Brain microvascular endothelial cell (primary cell): Measurements from ENCODE around the gene CELF2.
A peak's percentile ranks its signal among the peaks of the same experiment; 100 is the strongest.

Source experiments
- DNase-seq: peaks from one replicate; pipeline ENCODE4 v3.0.0-alpha.2; 2020
- H3K27ac ChIP-seq: fragments of 250-450 bp; sonication (Bioruptor Pico); 2 replicates; pipeline ENCODE4 v1.5.1; 2020; ENCODE audit warnings: mild to moderate bottlenecking, moderate library complexity
- H3K27me3 ChIP-seq: fragments of 250-450 bp; sonication (Bioruptor Pico); replicated peaks from 2 replicates; pipeline ENCODE4 v1.5.1; 2020; ENCODE audit warnings: mild to moderate bottlenecking
- H3K36me3 ChIP-seq: fragments of 250-450 bp; sonication (Bioruptor Pico); replicated peaks from 2 replicates; pipeline ENCODE4 v1.5.1; 2020; ENCODE audit warnings: mild to moderate bottlenecking
- H3K4me3 ChIP-seq: 2 replicates; pipeline ENCODE4 v1.5.1; 2011; ENCODE audit warnings: low read depth, mild to moderate bottlenecking, control low read depth, low read length, moderate library complexity
- in situ Hi-C: cut with HindIII; loops from 2 replicates; pipeline ENCODE4 v1.10.0; 2017; ENCODE audit warnings: low sequenced_read_pairs, low pct_ligation_motif_present
- TF ChIP-seq, protein P1 (sequence below): IDR thresholded peaks from 2 replicates; pipeline ENCODE4 v1.5.1; 2011; ENCODE audit warnings: low read depth, mild to moderate bottlenecking, moderate library complexity, low read length, control low read depth, inconsistent platforms; ENCODE audit errors: missing control alignments

CELF2 gene

GRCh38 chr10:11042357-11042756, 24.7 kb downstream of the CELF2 start:
- H3K27ac ChIP-seq, result no peak overlapping the region
- peak; percentile 53 for DNase-seq
- in situ Hi-C loops, result no loop called here
- no peak overlapping the region for H3K4me3 ChIP-seq
- no peaks in the 10 kb centered on the region for H3K36me3 ChIP-seq
- TF ChIP-seq, protein P1, sequence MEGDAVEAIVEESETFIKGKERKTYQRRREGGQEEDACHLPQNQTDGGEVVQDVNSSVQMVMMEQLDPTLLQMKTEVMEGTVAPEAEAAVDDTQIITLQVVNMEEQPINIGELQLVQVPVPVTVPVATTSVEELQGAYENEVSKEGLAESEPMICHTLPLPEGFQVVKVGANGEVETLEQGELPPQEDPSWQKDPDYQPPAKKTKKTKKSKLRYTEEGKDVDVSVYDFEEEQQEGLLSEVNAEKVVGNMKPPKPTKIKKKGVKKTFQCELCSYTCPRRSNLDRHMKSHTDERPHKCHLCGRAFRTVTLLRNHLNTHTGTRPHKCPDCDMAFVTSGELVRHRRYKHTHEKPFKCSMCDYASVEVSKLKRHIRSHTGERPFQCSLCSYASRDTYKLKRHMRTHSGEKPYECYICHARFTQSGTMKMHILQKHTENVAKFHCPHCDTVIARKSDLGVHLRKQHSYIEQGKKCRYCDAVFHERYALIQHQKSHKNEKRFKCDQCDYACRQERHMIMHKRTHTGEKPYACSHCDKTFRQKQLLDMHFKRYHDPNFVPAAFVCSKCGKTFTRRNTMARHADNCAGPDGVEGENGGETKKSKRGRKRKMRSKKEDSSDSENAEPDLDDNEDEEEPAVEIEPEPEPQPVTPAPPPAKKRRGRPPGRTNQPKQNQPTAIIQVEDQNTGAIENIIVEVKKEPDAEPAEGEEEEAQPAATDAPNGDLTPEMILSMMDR, result no peak
- no peaks in the 10 kb centered on the region for H3K27me3 ChIP-seq

DNA sequence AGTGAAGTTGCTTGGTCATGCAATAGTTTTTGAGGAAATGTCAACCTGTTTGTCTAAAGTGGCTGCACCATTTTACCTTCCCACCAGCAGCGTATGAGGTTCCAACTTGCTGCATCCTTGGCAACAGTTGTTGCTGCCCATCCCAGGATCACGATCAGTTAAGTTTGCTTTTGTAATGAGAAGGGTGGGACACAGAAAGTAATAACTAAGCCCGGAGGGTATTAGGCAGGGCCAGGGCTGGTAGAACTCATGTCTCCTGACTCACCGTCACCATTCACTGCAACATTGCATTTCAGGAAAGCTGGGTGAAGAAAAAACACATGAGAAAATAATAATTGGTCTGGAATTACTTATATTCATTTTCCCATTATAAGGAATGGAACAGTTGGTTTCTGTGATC, 25.4 kb downstream of the CELF2 start:
- TF ChIP-seq, protein P1, result no peak
- in situ Hi-C loops, result no loop called here
- H3K36me3 ChIP-seq, result no peaks in the 10 kb centered on the region
- no peak overlapping the region for H3K4me3 ChIP-seq
- H3K27me3 ChIP-seq, result no peaks in the 10 kb centered on the region
- no peak for DNase-seq
- no peak overlapping the region for H3K27ac ChIP-seq

DNA sequence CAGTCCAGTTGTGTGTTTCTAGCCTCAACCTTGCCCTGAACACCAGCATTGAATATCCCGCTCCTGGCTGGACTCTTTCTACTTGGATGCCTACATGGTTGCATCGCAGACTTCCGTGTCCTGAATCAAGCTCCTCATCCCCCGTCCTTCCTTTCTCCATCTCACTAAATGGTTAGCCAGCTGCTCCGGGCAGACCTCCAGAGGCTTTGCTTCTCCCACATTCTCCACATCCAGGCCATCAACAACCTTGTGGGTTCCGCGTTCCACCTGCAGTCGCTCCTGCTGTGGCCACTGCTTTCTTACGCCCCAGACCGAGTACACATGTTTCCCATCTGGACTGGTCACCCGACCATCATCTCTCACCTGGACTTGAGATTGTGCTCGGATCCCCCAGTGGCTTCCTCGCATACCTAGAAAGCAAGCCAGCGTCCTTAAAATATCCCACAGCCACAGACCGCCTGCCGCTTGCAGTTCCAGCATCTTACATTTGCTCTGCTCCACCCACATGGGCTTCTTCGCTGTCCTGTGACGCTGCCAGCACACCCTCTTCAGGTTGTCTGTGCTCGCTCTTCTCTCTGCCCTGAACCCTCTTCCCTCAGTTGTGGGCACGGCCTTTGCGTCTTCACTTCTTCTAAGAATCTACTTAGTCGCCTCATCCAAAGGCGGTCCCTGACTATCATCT, 25.9 kb downstream of the CELF2 start:
- no peak for DNase-seq
- Histone ChIP-seq H3K36me3 (no peaks in the 10 kb centered on the region), H3K27me3 (no peaks in the 10 kb centered on the region), H3K4me3 (no peak overlapping the region), H3K27ac (no peak overlapping the region)
- in situ Hi-C loops, result no loop called here
- TF ChIP-seq, protein P1, result no peak

DNA sequence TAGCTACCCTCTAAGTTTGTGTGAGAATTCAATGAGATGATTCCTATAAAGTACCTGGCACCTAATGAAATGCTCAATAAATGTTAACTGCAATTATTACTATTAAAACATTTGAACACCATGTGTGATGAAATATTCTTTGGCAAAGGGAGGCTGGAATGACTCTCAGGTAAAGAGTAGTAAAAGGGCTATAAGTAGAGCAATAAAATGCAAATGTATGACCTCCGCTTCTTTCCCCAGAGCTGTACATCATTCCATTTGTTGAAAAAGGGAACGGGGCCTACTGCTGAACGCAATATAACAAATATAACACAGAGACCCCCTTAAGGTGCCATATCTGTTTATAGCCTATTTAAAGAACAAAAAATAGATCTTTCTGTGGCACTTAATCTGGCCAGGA, 27.8 kb downstream of the CELF2 start:
- no peak for DNase-seq
- no peak overlapping the region for H3K27ac ChIP-seq
- H3K27me3 ChIP-seq, result no peaks in the 10 kb centered on the region
- no peak overlapping the region for H3K4me3 ChIP-seq
- H3K36me3 ChIP-seq, result no peaks in the 10 kb centered on the region
- TF ChIP-seq, protein P1, result no peak
- in situ Hi-C loops, result no loop called here

GRCh38 chr10:11045995-11046775, 28.5 kb downstream of the CELF2 start:
- Histone ChIP-seq H3K27ac (no peak overlapping the region), H3K36me3 (no peaks in the 10 kb centered on the region), H3K27me3 (no peaks in the 10 kb centered on the region), H3K4me3 (no peak overlapping the region)
- TF ChIP-seq, protein P1, result no peak
- no peak for DNase-seq
- in situ Hi-C loops, result no loop called here

- DNase-seq, result no peak
- H3K27ac ChIP-seq, result no peak overlapping the region
- in situ Hi-C loops, result no loop called here
- H3K4me3 ChIP-seq, result no peak overlapping the region
- TF ChIP-seq, protein P1, result no peak
- H3K36me3 ChIP-seq, result no peaks in the 10 kb centered on the region
- no peaks in the 10 kb centered on the region for H3K27me3 ChIP-seq
Measured at GRCh38 chr10:11046776-11047160, 29.1 kb downstream of the CELF2 start.
